Neural progenitor cell (in vitro differentiated cells): ENCODE data around the gene PRR23C. TPM values are rescaled to one million over a fixed set of nuclear protein-coding genes. Genes with fewer than 3 reads are reported as not detected.

Source experiments
- DNase-seq: peaks from one replicate; pipeline ENCODE4 v3.0.0-alpha.2; 2016; ENCODE audit warnings: low spot score
- H2AFZ ChIP-seq: fragments of 200-600 bp; sonication (generic); replicated peaks from 2 replicates; pipeline ENCODE4 v1.6.1; 2016; ENCODE audit warnings: antibody characterized with exemption
- H3F3A ChIP-seq: fragments of 200-600 bp; sonication (generic); 2 replicates; pipeline ENCODE4 v1.6.1; 2016; ENCODE audit warnings: antibody characterized with exemption, low read depth
- H3K27ac ChIP-seq: fragments of 200-600 bp; sonication (generic); 2 replicates; pipeline ENCODE4 v1.5.1; 2016; ENCODE audit warnings: mild to moderate bottlenecking
- H3K27me3 ChIP-seq: fragments of 200-600 bp; sonication (generic); 2 replicates; pipeline ENCODE4 v1.6.1; 2016; ENCODE audit warnings: mild to moderate bottlenecking, moderate library complexity
- H3K36me3 ChIP-seq: fragments of 200-600 bp; sonication (generic); 2 replicates; pipeline ENCODE4 v1.5.1; 2016
- H3K4me1 ChIP-seq: fragments of 200-600 bp; sonication (generic); 2 replicates; pipeline ENCODE4 v1.6.1; 2016; ENCODE audit warnings: mixed run types
- H3K4me2 ChIP-seq: fragments of 200-600 bp; sonication (generic); 2 replicates; pipeline ENCODE4 v1.6.1; 2016
- H3K4me3 ChIP-seq: fragments of 200-600 bp; sonication (generic); 2 replicates; pipeline ENCODE4 v1.5.1; 2016
- H3K79me2 ChIP-seq: fragments of 200-600 bp; sonication (generic); 2 replicates; pipeline ENCODE4 v1.6.1; 2016; ENCODE audit warnings: low read depth
- H3K9ac ChIP-seq: fragments of 200-600 bp; sonication (generic); 2 replicates; pipeline ENCODE4 v1.6.1; 2016
- H3K9me3 ChIP-seq: fragments of 200-600 bp; sonication (generic); 2 replicates; pipeline ENCODE4 v1.5.1; 2016; ENCODE audit warnings: low read depth
- H4K20me1 ChIP-seq: fragments of 200-600 bp; sonication (generic); 2 replicates; pipeline ENCODE4 v1.6.1; 2016; ENCODE audit warnings: low read depth
- H3K27ac Mint-ChIP-seq: 3 replicates; pipeline ENCODE4 v1.8.0; 2021; ENCODE audit warnings: mixed read lengths
- H3K27me3 Mint-ChIP-seq: 2 replicates; pipeline ENCODE4 v1.8.0; 2022; ENCODE audit warnings: low read depth, mild to moderate bottlenecking, inconsistent platforms, moderate library complexity, mixed read lengths; ENCODE audit not compliant: insufficient read depth
- H3K36me3 Mint-ChIP-seq: 3 replicates; pipeline ENCODE4 v1.8.0; 2021; ENCODE audit warnings: mixed read lengths
- H3K4me1 Mint-ChIP-seq: 3 replicates; pipeline ENCODE4 v1.8.0; 2021; ENCODE audit warnings: mixed read lengths
- H3K4me3 Mint-ChIP-seq: 3 replicates; pipeline ENCODE4 v1.8.0; 2021; ENCODE audit warnings: mild to moderate bottlenecking, moderate library complexity, mixed read lengths
- H3K9me3 Mint-ChIP-seq: 3 replicates; pipeline ENCODE4 v1.8.0; 2020; ENCODE audit warnings: mixed read lengths
- EZH2 ChIP-seq: fragments of 200-600 bp; sonication (generic); IDR thresholded peaks from 2 replicates; pipeline ENCODE4 v1.6.1; 2017; ENCODE audit warnings: antibody characterized with exemption, mild to moderate bottlenecking, moderate library complexity
- EZH2phosphoT487 ChIP-seq: fragments of 200-600 bp; sonication (generic); IDR thresholded peaks from 2 replicates; pipeline ENCODE4 v1.6.1; 2017; ENCODE audit warnings: antibody characterized with exemption
- total RNA-seq: library from RNA; depleted of rRNA; stranded (reverse); fragments of >200 nt; gene quantifications from 2 replicates; pipeline ENCODE4 v1.2.3, GENCODE V29; 2015; ENCODE audit warnings: low replicate concordance
- TF ChIP-seq, protein P1 (sequence below): fragments of 200-600 bp; sonication (generic); IDR thresholded peaks from 2 replicates; pipeline ENCODE4 v1.5.1; 2017; ENCODE audit warnings: antibody characterized with exemption, mild to moderate bottlenecking

Gene PRR23C
- total RNA-seq, 1 donor from 2014 or later: not detected

DNA sequence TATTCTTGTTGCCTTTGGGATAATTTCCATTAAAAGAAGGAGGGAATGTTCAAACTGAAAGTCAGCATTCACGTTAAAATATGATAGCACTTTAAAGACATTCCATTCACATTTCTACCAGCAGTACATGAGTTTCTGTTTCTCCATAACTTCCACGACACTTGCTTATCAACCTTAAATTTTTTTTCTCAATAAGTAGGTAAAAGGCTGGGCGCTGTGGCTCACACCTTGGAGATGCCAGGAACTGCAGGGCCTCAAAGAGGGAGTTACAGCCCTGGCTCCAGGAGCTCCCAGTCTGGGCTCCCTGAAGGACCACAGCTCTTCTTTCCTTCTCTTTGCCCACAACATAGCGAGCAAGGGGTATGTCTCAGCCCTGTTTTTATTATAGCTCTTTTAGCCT lies 42.9 kb upstream of the PRR23C start:
- Mint-ChIP-seq H3K36me3 (no peaks in the 10 kb centered on the region), H3K4me1 (no peaks in the 10 kb centered on the region), H3K9me3 (peaks cover 3% of the 10 kb centered on the region), H3K27me3 (peaks cover under 1% of the 10 kb centered on the region), H3K4me3 (no peak overlapping the region), H3K27ac (no peak overlapping the region)
- Histone ChIP-seq H3K4me3 (no peak overlapping the region), H3K36me3 (no peaks in the 10 kb centered on the region), H3K4me2 (no peak overlapping the region), H3K9me3 (peaks cover 3% of the 10 kb centered on the region), H3K79me2 (no peaks in the 10 kb centered on the region), H4K20me1 (no peaks in the 10 kb centered on the region), H3F3A (no peaks in the 10 kb centered on the region), H3K27me3 (no peaks in the 10 kb centered on the region), H2AFZ (no peak overlapping the region), H3K9ac (no peak overlapping the region), H3K27ac (no peak overlapping the region), H3K4me1 (no peaks in the 10 kb centered on the region)
- no peak for DNase-seq
- no peak for TF ChIP-seq EZH2phosphoT487

DNA sequence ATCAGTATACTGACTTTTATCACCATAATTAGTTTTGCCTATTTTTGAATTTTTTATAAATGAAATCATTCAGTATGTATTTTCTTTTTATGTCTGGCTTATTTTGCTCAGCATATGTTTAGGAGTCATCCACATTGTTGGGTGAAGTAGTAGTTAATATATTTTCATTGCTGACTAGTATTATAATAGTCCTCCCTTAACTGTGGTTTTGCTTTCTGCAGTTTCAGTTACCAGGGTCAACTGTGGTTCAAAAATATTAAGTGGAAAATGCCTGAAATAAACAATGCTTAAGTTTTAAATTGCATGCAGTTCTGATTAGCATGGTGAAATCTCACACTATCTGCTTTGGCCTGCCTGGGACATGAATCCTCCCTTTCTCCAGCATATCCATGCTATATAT lies 39.5 kb upstream of the PRR23C start:
- H3K4me1 Mint-ChIP-seq: no peaks in the 10 kb centered on the region
- H3K9me3 ChIP-seq: no peaks in the 10 kb centered on the region

DNA sequence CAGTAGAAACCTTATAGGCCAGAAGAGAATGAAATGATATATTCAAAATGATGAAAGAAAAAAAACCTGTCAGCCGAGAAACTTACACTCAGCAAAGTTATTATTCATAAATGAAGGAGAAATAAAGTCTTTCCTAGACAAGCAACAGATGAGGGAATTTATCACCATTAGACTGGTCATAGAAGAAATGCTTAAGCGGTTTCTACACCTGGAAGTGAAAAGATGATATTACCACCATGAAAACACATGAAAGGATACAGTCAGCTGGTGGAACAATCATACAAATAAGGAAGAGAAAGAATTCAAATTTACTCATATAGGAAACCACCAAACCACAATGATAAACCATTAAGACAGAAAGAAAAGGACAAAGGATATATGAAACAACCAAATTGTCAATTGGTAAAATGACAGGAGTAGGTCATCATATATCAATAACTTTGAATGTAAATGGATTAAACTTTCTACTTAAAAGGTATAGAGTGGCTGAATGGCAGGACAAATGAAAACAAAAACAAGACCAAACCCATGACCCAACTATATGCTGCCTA lies 29.9 kb upstream of the PRR23C start:
- no peak for DNase-seq
- no peak overlapping the region for H3K4me3 ChIP-seq
- H3K79me2 ChIP-seq: no peaks in the 10 kb centered on the region
- no peaks in the 10 kb centered on the region for H3K36me3 ChIP-seq
- H3K9me3 Mint-ChIP-seq: peaks cover 9% of the 10 kb centered on the region
- no peak overlapping the region for H3K27ac Mint-ChIP-seq
- H3K4me2 ChIP-seq: no peak overlapping the region
- H3K9ac ChIP-seq: no peak overlapping the region
- TF ChIP-seq EZH2phosphoT487 (no peak), EZH2 (no peak)
- TF ChIP-seq, protein P1, sequence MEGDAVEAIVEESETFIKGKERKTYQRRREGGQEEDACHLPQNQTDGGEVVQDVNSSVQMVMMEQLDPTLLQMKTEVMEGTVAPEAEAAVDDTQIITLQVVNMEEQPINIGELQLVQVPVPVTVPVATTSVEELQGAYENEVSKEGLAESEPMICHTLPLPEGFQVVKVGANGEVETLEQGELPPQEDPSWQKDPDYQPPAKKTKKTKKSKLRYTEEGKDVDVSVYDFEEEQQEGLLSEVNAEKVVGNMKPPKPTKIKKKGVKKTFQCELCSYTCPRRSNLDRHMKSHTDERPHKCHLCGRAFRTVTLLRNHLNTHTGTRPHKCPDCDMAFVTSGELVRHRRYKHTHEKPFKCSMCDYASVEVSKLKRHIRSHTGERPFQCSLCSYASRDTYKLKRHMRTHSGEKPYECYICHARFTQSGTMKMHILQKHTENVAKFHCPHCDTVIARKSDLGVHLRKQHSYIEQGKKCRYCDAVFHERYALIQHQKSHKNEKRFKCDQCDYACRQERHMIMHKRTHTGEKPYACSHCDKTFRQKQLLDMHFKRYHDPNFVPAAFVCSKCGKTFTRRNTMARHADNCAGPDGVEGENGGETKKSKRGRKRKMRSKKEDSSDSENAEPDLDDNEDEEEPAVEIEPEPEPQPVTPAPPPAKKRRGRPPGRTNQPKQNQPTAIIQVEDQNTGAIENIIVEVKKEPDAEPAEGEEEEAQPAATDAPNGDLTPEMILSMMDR: no peak
- no peak overlapping the region for H3K4me3 Mint-ChIP-seq
- peaks cover 3% of the 10 kb centered on the region for H3K27me3 ChIP-seq
- no peaks in the 10 kb centered on the region for H3K4me1 Mint-ChIP-seq
- no peaks in the 10 kb centered on the region for H4K20me1 ChIP-seq
- H3K36me3 Mint-ChIP-seq: no peaks in the 10 kb centered on the region
- peaks cover 2% of the 10 kb centered on the region for H3K27me3 Mint-ChIP-seq
- H3F3A ChIP-seq: no peaks in the 10 kb centered on the region
- peaks cover 6% of the 10 kb centered on the region for H3K9me3 ChIP-seq
- H3K27ac ChIP-seq: no peak overlapping the region
- H3K4me1 ChIP-seq: no peaks in the 10 kb centered on the region
- no peak overlapping the region for H2AFZ ChIP-seq

More for the DNA sequence above, 39.5 kb upstream of the PRR23C start:
- no peaks in the 10 kb centered on the region for H3K36me3 ChIP-seq
- no peaks in the 10 kb centered on the region for H4K20me1 ChIP-seq
- no peaks in the 10 kb centered on the region for H3K79me2 ChIP-seq
- H3K4me1 ChIP-seq: no peaks in the 10 kb centered on the region
- no peak overlapping the region for H3K4me2 ChIP-seq
- Mint-ChIP-seq H3K9me3 (no peaks in the 10 kb centered on the region), H3K36me3 (no peaks in the 10 kb centered on the region), H3K27me3 (no peaks in the 10 kb centered on the region), H3K27ac (no peak overlapping the region), H3K4me3 (no peak overlapping the region)
- H2AFZ ChIP-seq: no peak overlapping the region
- H3K27ac ChIP-seq: no peak overlapping the region
- no peak overlapping the region for H3K4me3 ChIP-seq
- peaks cover 5% of the 10 kb centered on the region for H3K27me3 ChIP-seq
- TF ChIP-seq EZH2phosphoT487: no peak
- TF ChIP-seq, protein P1: no peak
- no peak for TF ChIP-seq EZH2
- no peak for DNase-seq
- H3F3A ChIP-seq: no peaks in the 10 kb centered on the region
- H3K9ac ChIP-seq: no peak overlapping the region

DNA sequence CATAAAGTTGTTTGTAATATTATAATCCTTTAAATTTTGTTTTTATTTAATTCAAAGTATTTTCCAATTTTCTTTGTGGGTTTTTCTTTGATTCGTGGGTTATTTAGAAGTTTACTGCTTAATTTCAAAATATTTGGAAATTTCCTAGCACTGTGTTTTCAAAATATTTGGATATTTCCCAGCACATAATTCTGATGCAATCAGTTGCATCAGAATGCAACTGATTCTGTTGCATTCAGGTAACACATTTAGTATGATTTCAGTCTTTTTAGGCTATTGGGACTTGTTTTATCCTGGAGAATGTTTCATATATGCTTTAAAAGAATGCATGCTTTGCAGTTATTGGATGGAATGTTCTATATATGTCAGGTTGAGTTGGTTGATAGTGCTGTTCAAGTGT lies 18.2 kb upstream of the PRR23C start:
- Histone ChIP-seq H3K79me2 (no peaks in the 10 kb centered on the region), H3K9me3 (no peaks in the 10 kb centered on the region), H3K4me2 (no peak overlapping the region), H3K9ac (no peak overlapping the region), H3K36me3 (no peaks in the 10 kb centered on the region), H2AFZ (no peak overlapping the region), H3K4me1 (no peaks in the 10 kb centered on the region), H3F3A (no peaks in the 10 kb centered on the region), H3K27ac (no peak overlapping the region), H3K27me3 (no peaks in the 10 kb centered on the region), H3K4me3 (no peak overlapping the region), H4K20me1 (no peaks in the 10 kb centered on the region)
- no peaks in the 10 kb centered on the region for H3K36me3 Mint-ChIP-seq
- no peak for TF ChIP-seq EZH2
- TF ChIP-seq, protein P1: no peak
- no peak for TF ChIP-seq EZH2phosphoT487
- H3K4me3 Mint-ChIP-seq: no peak overlapping the region
- no peaks in the 10 kb centered on the region for H3K4me1 Mint-ChIP-seq
- H3K9me3 Mint-ChIP-seq: no peaks in the 10 kb centered on the region
- no peaks in the 10 kb centered on the region for H3K27me3 Mint-ChIP-seq
- no peak overlapping the region for H3K27ac Mint-ChIP-seq
- no peak for DNase-seq
